Measurements from ENCODE around the gene SGPL1.

Gene SGPL1

DNA sequence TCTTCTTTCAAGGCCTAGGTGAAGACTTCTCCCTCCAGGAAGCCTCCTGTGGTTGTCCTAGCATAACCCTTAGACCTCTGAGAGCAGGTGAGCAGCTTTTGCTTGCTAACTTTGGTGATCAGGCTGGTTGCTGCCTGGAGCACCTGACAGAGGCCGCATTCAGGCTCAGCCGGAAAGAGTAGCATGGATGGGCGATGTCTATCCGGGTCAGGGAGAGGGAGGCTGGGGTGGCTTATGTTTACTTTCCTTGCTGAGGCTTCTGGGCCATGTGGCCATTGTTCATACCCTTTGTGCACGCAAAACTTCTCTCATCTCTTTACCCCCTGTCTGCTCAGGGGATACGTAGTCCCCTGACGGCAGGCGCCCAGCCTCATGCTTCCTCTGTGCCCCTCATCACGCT is 100.1 kb downstream of the SGPL1 start:
- DNase-seq (ENCODE audit: low read depth in 1 of 2, low spot score in 1 of 2), result no peak
- no peak overlapping the region for H3K27ac ChIP-seq (replicated peaks)
- no peaks in the 10 kb centered on the region for H3K27me3 ChIP-seq (ENCODE audit: insufficient read depth, poor library complexity, severe bottlenecking)
- H3K4me3 ChIP-seq (replicated peaks; ENCODE audit: insufficient read depth, low read length), result no peak overlapping the region
- TF ChIP-seq, protein P1, sequence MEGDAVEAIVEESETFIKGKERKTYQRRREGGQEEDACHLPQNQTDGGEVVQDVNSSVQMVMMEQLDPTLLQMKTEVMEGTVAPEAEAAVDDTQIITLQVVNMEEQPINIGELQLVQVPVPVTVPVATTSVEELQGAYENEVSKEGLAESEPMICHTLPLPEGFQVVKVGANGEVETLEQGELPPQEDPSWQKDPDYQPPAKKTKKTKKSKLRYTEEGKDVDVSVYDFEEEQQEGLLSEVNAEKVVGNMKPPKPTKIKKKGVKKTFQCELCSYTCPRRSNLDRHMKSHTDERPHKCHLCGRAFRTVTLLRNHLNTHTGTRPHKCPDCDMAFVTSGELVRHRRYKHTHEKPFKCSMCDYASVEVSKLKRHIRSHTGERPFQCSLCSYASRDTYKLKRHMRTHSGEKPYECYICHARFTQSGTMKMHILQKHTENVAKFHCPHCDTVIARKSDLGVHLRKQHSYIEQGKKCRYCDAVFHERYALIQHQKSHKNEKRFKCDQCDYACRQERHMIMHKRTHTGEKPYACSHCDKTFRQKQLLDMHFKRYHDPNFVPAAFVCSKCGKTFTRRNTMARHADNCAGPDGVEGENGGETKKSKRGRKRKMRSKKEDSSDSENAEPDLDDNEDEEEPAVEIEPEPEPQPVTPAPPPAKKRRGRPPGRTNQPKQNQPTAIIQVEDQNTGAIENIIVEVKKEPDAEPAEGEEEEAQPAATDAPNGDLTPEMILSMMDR (IDR thresholded peaks at IDR 0.05; ENCODE audit: insufficient read depth, low read length), result no peak
- no peak for TF ChIP-seq POLR2AphosphoS5 (IDR thresholded peaks at IDR 0.05; ENCODE audit: low read depth)
- no peak for TF ChIP-seq SPI1 (IDR thresholded peaks at IDR 0.05; ENCODE audit: borderline replicate concordance, low read depth)
- no peak for TF ChIP-seq REST (IDR thresholded peaks at IDR 0.05; ENCODE audit: insufficient replicate concordance, low read depth)
- no peak for TF ChIP-seq GABPA (IDR thresholded peaks at IDR 0.05; ENCODE audit: low read depth)

DNA sequence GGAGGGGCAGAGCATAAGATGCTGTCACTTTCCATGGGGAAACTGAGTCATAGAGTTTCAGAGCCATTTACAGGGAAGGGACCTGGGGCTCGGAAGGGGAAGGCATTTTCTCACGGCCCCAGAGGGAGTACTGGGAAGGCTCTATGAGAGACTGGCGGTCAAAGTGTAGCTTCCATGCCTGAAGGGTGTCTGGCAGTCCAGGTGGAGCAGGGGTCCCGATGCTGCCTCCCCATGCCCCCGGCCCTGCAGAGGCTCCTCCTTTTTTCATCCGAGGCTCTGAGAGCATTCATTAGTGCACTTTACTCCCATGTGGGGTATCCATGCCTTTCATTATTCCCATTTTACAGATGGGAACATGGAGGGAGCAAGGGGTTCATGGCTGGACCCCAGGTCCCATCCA is 100.5 kb downstream of the SGPL1 start:
- TF ChIP-seq, protein P1 (IDR thresholded peaks at IDR 0.05; ENCODE audit: insufficient read depth, low read length), result no peak
- TF ChIP-seq REST (IDR thresholded peaks at IDR 0.05; ENCODE audit: insufficient replicate concordance, low read depth) (no peak), SPI1 (IDR thresholded peaks at IDR 0.05; ENCODE audit: borderline replicate concordance, low read depth) (no peak), GABPA (IDR thresholded peaks at IDR 0.05; ENCODE audit: low read depth) (no peak), POLR2AphosphoS5 (IDR thresholded peaks at IDR 0.05; ENCODE audit: low read depth) (no peak)
- Histone ChIP-seq H3K4me3 (replicated peaks; ENCODE audit: insufficient read depth, low read length) (no peak overlapping the region), H3K27ac (replicated peaks) (no peak overlapping the region), H3K27me3 (ENCODE audit: insufficient read depth, poor library complexity, severe bottlenecking) (no peaks in the 10 kb centered on the region)
- DNase-seq (ENCODE audit: low read depth in 1 of 2, low spot score in 1 of 2), result no peak

DNA sequence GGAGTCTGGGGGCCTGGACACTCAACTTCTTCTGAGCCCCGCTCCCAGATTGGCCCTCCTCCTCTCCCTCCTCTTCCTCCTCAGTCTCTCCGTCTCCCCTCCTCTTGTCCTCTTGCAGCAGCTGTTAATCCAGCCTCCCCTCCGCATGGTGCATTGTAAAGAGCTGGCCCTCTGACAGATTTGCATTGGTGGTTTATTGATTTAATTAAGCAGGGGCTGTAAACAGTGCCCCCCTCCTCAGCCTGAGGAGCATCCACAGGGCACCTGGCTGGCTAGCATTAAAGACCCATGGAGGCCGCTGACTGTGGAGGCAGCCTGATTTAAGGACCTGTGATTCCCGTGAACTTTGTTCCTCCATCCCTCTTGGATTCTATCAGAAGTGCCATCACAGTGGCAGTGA is 101.5 kb downstream of the SGPL1 start:
- H3K27ac ChIP-seq (replicated peaks), result no peak overlapping the region
- TF ChIP-seq SPI1 (IDR thresholded peaks at IDR 0.05; ENCODE audit: borderline replicate concordance, low read depth) (no peak), POLR2AphosphoS5 (IDR thresholded peaks at IDR 0.05; ENCODE audit: low read depth) (no peak), REST (IDR thresholded peaks at IDR 0.05; ENCODE audit: insufficient replicate concordance, low read depth) (no peak), GABPA (IDR thresholded peaks at IDR 0.05; ENCODE audit: low read depth) (no peak)
- TF ChIP-seq, protein P1 (IDR thresholded peaks at IDR 0.05; ENCODE audit: insufficient read depth, low read length), result no peak
- no peaks in the 10 kb centered on the region for H3K27me3 ChIP-seq (ENCODE audit: insufficient read depth, poor library complexity, severe bottlenecking)
- no peak for DNase-seq (ENCODE audit: low read depth in 1 of 2, low spot score in 1 of 2)
- no peak overlapping the region for H3K4me3 ChIP-seq (replicated peaks; ENCODE audit: insufficient read depth, low read length)
